BLaER1 treated with 17β-estradiol and CSF1 and Interleukin-3, amounts not matched to agents 10 nM and 100 nM (cell line): ENCODE measurements around the gene CGB2.

Experiments
- H3K27ac ChIP-seq, 11 experiments: shearing (Covaris generic); formaldehyde crosslinking; 2 replicates each; pipeline ENCODE4 v1.8.1; 2022
- H3K27me3 ChIP-seq, 11 experiments: shearing (Covaris generic); formaldehyde crosslinking; 2 replicates each; pipeline ENCODE4 v1.8.1; 2022
- H3K36me3 ChIP-seq, 11 experiments: shearing (Covaris generic); formaldehyde crosslinking; 2 replicates each; pipeline ENCODE4 v1.8.1; 2022
- H3K4me1 ChIP-seq, 10 experiments: shearing (Covaris generic); formaldehyde crosslinking; 2 replicates each; pipeline ENCODE4 v1.8.1; 2022
- H3K4me2 ChIP-seq, 11 experiments: shearing (Covaris generic); formaldehyde crosslinking; 2 replicates each; pipeline ENCODE4 v1.8.1; 2022
- H3K4me3 ChIP-seq, 10 experiments: shearing (Covaris generic); formaldehyde crosslinking; 2 replicates each; pipeline ENCODE4 v1.8.1; 2022
- H3K9ac ChIP-seq, 11 experiments: shearing (Covaris generic); formaldehyde crosslinking; 2 replicates each; pipeline ENCODE4 v1.8.1; 2022
- H3K9me3 ChIP-seq, 11 experiments: shearing (Covaris generic); formaldehyde crosslinking; replicated peaks in 1 of 11; 2 replicates each; pipeline ENCODE4 v1.8.1; 2022
- H4K20me1 ChIP-seq, 11 experiments: shearing (Covaris generic); formaldehyde crosslinking; 2 replicates each; pipeline ENCODE4 v1.8.1; 2022
- Cebpa-rat ChIP-seq, 11 experiments: shearing (Covaris generic); IDR thresholded peaks; 2 replicates each; pipeline ENCODE4 v1.8.1; 2022

The CGB2 gene

DNA sequence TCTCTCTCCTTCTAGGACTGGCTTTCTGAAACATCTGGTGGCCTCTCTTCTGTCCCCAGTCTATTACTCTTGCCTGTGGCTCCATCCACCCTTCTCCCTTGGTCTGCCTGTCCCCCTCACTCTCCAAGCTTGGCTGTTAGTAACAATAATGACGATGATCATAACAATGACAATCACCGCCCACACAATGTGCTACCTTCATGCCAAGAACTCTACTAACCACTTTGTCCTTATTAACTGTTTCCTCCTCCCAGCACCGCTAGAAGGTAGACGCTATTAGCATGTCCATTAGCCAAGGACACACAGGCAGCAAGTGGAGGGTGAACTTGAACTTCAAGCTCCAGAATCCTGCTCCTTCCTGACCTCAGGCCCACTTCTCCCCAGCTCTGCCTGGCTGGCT is 41.3 kb upstream of the CGB2 start:
- no peak for TF ChIP-seq Cebpa-rat (IDR thresholded peaks at IDR 0.05)
- H3K36me3 ChIP-seq: peaks cover 33 to 59% (median 50%) of the 10 kb centered on the region in 11 experiments
- H3K4me2 ChIP-seq: peak overlapping the region; percentile 95 to 100 (median 99)
- H3K27me3 ChIP-seq: no peaks in the 10 kb centered on the region
- peak overlapping the region; percentile 5 to 91 (median 64); a peak in 13 of 20 replicates for H3K4me3 ChIP-seq
- peaks cover 13 to 81% (median 54%) of the 10 kb centered on the region in 11 experiments; a peak in 20 of 22 replicates for H4K20me1 ChIP-seq
- H3K9ac ChIP-seq: peak overlapping the region; percentile 33 to 98 (median 92); a peak in 21 of 22 replicates
- H3K27ac ChIP-seq: peak overlapping the region in 10 of 11 experiments; percentile 22 to 95 (median 90); a peak in 17 of 22 replicates
- H3K9me3 ChIP-seq: no peaks in the 10 kb centered on the region
- peaks cover 45 to 57% (median 51%) of the 10 kb centered on the region in 10 experiments for H3K4me1 ChIP-seq

DNA sequence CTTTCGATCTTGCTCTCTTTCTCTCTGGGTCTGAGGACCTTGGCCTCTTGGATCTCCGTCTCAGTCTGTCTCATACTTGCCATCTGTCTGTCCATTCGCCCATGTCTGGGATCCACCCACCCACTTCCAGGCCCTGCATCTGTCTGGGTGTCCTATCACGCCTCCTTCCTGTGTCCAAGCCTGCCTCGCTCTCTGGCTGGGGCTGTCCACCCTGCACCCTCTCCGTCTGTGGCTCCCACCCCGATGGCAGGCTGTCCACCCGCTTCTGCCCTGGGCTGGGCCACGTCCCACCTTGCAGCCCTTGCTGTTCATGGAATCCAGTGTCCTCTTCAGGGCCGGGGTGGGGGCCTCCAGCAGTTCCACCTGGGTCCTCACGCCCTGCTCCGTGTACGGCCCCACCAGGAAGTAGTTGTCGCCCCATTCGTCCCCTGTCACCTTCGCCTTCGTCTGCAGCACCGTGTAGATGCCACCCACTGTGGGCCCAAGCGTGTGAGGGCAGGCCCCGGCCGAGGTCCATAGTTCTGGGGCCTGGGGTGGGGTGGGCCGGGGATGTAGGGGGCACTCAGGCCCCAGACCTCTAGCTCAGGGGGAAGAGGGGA is 40.6 kb upstream of the CGB2 start:
- peak overlapping the region in 9 of 10 experiments; percentile 5 to 100 (median 89); a peak in 15 of 20 replicates for H3K4me3 ChIP-seq
- H3K9ac ChIP-seq: peak overlapping the region; percentile 88 to 98 (median 92)
- no peaks in the 10 kb centered on the region for H3K9me3 ChIP-seq
- H3K4me2 ChIP-seq: peak overlapping the region; percentile 95 to 100 (median 99)
- TF ChIP-seq Cebpa-rat (IDR thresholded peaks at IDR 0.05): no peak
- H3K27me3 ChIP-seq: no peaks in the 10 kb centered on the region
- H3K4me1 ChIP-seq: peaks cover 52 to 63% (median 59%) of the 10 kb centered on the region in 10 experiments
- H4K20me1 ChIP-seq: peaks cover 19 to 81% (median 59%) of the 10 kb centered on the region in 11 experiments; a peak in 20 of 22 replicates
- H3K36me3 ChIP-seq: peaks cover 25 to 52% (median 43%) of the 10 kb centered on the region in 11 experiments
- peak overlapping the region in 10 of 11 experiments; percentile 82 to 97 (median 92); a peak in 19 of 22 replicates for H3K27ac ChIP-seq

DNA sequence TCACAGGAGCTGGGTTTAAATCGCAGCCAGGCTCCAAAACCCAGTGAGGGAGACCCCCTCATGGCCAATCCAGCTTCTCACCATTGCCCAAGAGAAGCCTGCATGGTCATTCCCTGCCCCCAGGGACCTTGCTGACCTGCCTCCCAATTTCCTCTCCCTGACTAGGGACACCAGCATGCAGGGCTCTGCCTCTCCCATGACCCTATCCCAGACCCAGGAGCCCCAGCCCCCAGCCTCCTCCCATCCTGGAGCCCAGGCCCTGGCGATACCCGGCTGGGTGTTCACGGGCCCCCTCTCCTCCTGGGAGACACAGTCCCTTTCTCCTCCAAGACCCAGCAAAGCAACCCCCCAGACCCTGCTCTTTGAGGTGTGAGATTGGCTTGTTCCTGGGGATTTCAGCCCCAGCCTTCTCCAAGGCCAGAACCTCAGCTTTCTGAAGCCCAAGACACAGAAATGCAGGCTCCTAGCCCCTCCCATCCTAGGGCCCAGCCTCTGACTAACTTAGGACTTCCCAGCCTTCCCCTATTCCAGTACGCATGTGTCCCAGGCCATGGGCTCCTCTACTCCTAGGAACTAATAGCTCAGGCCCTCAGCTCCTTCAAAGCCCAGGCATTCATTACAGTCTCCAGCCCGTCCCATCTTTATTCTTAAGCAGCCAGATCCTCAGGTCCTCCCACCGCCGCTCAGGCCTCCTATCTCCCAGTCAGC is 39.7 kb upstream of the CGB2 start:
- Histone ChIP-seq H4K20me1 (peaks cover 21 to 81% (median 61%) of the 10 kb centered on the region in 11 experiments; a peak in 20 of 22 replicates), H3K9me3 (no peaks in the 10 kb centered on the region), H3K4me2 (peak overlapping the region; percentile 95 to 100 (median 99)), H3K27me3 (no peaks in the 10 kb centered on the region), H3K4me1 (peaks cover 53 to 67% (median 61%) of the 10 kb centered on the region in 10 experiments), H3K27ac (peak overlapping the region; percentile 68 to 97 (median 91)), H3K9ac (peak overlapping the region; percentile 88 to 98 (median 92)), H3K4me3 (peak overlapping the region; percentile 81 to 100 (median 90)), H3K36me3 (peaks cover 17 to 47% (median 34%) of the 10 kb centered on the region in 11 experiments)
- no peak for TF ChIP-seq Cebpa-rat (IDR thresholded peaks at IDR 0.05)

- peak overlapping the region; percentile 68 to 97 (median 91) for H3K27ac ChIP-seq
- peaks cover 55 to 70% (median 61%) of the 10 kb centered on the region in 10 experiments for H3K4me1 ChIP-seq
- no peaks in the 10 kb centered on the region for H3K27me3 ChIP-seq
- peaks cover 21 to 81% (median 64%) of the 10 kb centered on the region in 11 experiments; a peak in 21 of 22 replicates for H4K20me1 ChIP-seq
- H3K4me2 ChIP-seq: peak overlapping the region; percentile 95 to 100 (median 99)
- peaks cover 12 to 44% (median 28%) of the 10 kb centered on the region in 11 experiments for H3K36me3 ChIP-seq
- H3K9ac ChIP-seq: peak overlapping the region; percentile 88 to 98 (median 92)
- peak overlapping the region; percentile 81 to 100 (median 90) for H3K4me3 ChIP-seq
- no peaks in the 10 kb centered on the region for H3K9me3 ChIP-seq
- TF ChIP-seq Cebpa-rat (IDR thresholded peaks at IDR 0.05): no peak
Observed at GRCh38 chr19:48992581-48993174, 39.0 kb upstream of the CGB2 start.

DNA sequence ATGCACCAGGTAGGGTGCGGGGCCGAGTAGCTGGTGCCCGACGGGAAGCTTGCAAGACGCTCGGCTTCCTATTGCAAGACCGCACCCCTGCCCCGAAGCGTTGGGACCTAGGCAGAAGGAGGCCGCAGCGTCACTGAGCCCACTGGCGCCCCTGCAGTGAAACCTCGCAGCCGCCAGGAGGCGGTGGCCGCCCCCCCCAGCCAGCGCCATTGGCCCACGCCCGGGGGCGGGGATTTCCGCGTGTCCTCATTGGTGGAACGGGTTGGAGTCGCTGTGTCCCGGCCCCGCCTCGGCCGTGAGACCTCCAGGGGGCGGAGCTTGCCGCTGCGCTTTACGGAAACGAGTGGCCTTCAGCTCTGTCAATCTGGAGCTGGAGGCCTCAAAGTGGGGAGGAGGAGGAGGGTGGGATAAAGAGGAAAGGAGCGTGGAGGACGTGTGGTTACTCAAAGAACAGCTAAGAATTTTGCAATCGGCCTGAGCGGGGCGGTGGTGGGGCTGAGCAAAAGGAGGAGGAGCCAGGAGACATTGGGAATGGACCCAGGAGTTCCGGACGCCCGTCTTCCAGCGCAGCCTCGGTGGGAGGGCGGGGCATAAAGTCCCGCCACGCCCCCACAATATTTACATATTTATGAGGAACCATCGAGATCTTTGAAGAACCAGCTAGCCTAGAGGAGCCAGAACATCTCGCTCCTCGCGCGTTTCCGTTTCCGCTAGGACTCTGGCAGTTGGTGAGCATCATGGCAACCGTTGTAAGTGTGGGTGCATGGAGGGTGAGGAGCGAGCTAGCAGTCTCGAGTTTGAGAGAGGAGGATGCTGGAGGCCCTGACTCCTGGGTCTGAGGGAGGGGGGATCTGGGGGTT is 38.3 kb upstream of the CGB2 start, which contains the start of the genes GYS1 and RUVBL2:
TSS of gene GYS1 (minus strand) at position 135 of the 860 bp plus-strand sequence. CDS start 197 bp downstream, outside the sequence.
TSS of gene RUVBL2 (plus strand) at position 713 of the 860 bp plus-strand sequence. CDS start at position 738, 25 bp downstream.
- peak within 1 kb of the TSS; percentile 68 to 97 (median 91) for H3K27ac ChIP-seq
- H3K4me2 ChIP-seq: peak within 1 kb of the TSS; percentile 96 to 100 (median 99)
- H3K4me3 ChIP-seq: peak within 1 kb of the TSS; percentile 81 to 100 (median 90)
- H4K20me1 ChIP-seq: peaks cover 21 to 81% (median 66%) of the 10 kb centered on the region in 11 experiments; a peak in 21 of 22 replicates
- H3K36me3 ChIP-seq: peaks cover 4 to 37% (median 23%) of the 10 kb centered on the region in 11 experiments
- no peaks in the 10 kb centered on the region for H3K9me3 ChIP-seq
- no peaks in the 10 kb centered on the region for H3K27me3 ChIP-seq
- H3K4me1 ChIP-seq: peaks cover 55 to 68% (median 59%) of the 10 kb centered on the region in 10 experiments
- peak in 10 of 11 experiments; percentile 36 to 88 (median 82); a peak in 18 of 22 replicates for TF ChIP-seq Cebpa-rat (IDR thresholded peaks at IDR 0.05)
- H3K9ac ChIP-seq: peak within 1 kb of the TSS; percentile 88 to 98 (median 92)

- Histone ChIP-seq H3K4me2 (peak overlapping the region; percentile 90 to 99 (median 96)), H3K27ac (peak overlapping the region in 10 of 11 experiments; percentile 82 to 97 (median 91); a peak in 21 of 22 replicates), H3K4me3 (peak overlapping the region; percentile 81 to 100 (median 90)), H3K4me1 (peaks cover 52 to 62% (median 53%) of the 10 kb centered on the region in 10 experiments), H3K36me3 (peaks cover 5 to 37% (median 20%) of the 10 kb centered on the region in 11 experiments; a peak in 20 of 22 replicates), H3K9ac (peak overlapping the region; percentile 86 to 98 (median 92)), H3K9me3 (no peaks in the 10 kb centered on the region), H4K20me1 (peaks cover 21 to 82% (median 66%) of the 10 kb centered on the region in 11 experiments; a peak in 21 of 22 replicates), H3K27me3 (no peaks in the 10 kb centered on the region)
- TF ChIP-seq Cebpa-rat (IDR thresholded peaks at IDR 0.05): no peak
Observed at GRCh38 chr19:48994035-48994386, 37.7 kb upstream of the CGB2 start.

DNA sequence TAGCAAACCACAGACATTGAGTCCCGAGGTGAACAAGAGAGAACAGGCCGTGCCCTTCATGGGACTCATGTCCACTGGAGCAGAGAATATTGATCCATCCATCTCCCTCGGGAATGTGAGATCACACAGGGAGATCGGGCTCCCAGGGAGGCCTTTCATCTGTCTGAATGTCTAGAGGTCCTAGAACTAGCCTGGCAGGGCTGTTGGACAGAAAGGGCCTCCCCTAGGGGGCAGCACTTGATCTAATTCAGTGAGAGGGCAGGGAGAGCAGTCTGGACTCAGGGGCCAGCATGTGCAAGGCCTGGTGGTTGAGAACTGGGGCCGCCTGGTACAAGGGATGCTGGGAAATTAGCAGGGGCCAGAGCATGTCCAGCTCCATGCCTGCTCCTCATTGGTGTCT is 33.7 kb upstream of the CGB2 start:
- peaks cover 17 to 54% (median 40%) of the 10 kb centered on the region in 11 experiments for H3K36me3 ChIP-seq
- H3K9me3 ChIP-seq: no peaks in the 10 kb centered on the region
- peaks cover 22 to 39% (median 26%) of the 10 kb centered on the region in 10 experiments for H3K4me1 ChIP-seq
- peaks cover 0 to 74% (median 55%) of the 10 kb centered on the region in 11 experiments; a peak in 18 of 22 replicates for H4K20me1 ChIP-seq
- no peaks in the 10 kb centered on the region for H3K27me3 ChIP-seq
- H3K4me3 ChIP-seq: no peak overlapping the region
- H3K9ac ChIP-seq: peak overlapping the region in 5 of 11 experiments; percentile 7 to 51 (median 23); a peak in 5 of 22 replicates
- no peak for TF ChIP-seq Cebpa-rat (IDR thresholded peaks at IDR 0.05)
- H3K4me2 ChIP-seq: peak overlapping the region in 1 of 11 experiments; percentile 22; a peak in 1 of 22 replicates
- H3K27ac ChIP-seq: peak overlapping the region in 1 of 11 experiments; percentile 1; a peak in 4 of 22 replicates
